NCI-H1048 (cell line): ENCODE data around the gene ZFC3H1.
"Not testable (repeated sequence)": the region's sequence is repeated elsewhere in the genome, so short reads cannot be mapped to it uniquely, and the experiment has no call there.

ENCODE experiments used
- DNase-seq: peaks from one replicate; lab custom pipeline; 2025; lab: John Stamatoyannopoulos, UW

ZFC3H1 gene, protein sequence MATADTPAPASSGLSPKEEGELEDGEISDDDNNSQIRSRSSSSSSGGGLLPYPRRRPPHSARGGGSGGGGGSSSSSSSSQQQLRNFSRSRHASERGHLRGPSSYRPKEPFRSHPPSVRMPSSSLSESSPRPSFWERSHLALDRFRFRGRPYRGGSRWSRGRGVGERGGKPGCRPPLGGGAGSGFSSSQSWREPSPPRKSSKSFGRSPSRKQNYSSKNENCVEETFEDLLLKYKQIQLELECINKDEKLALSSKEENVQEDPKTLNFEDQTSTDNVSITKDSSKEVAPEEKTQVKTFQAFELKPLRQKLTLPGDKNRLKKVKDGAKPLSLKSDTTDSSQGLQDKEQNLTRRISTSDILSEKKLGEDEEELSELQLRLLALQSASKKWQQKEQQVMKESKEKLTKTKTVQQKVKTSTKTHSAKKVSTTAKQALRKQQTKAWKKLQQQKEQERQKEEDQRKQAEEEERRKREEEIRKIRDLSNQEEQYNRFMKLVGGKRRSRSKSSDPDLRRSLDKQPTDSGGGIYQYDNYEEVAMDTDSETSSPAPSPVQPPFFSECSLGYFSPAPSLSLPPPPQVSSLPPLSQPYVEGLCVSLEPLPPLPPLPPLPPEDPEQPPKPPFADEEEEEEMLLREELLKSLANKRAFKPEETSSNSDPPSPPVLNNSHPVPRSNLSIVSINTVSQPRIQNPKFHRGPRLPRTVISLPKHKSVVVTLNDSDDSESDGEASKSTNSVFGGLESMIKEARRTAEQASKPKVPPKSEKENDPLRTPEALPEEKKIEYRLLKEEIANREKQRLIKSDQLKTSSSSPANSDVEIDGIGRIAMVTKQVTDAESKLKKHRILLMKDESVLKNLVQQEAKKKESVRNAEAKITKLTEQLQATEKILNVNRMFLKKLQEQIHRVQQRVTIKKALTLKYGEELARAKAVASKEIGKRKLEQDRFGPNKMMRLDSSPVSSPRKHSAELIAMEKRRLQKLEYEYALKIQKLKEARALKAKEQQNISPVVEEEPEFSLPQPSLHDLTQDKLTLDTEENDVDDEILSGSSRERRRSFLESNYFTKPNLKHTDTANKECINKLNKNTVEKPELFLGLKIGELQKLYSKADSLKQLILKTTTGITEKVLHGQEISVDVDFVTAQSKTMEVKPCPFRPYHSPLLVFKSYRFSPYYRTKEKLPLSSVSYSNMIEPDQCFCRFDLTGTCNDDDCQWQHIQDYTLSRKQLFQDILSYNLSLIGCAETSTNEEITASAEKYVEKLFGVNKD (N-terminal part only)

DNA sequence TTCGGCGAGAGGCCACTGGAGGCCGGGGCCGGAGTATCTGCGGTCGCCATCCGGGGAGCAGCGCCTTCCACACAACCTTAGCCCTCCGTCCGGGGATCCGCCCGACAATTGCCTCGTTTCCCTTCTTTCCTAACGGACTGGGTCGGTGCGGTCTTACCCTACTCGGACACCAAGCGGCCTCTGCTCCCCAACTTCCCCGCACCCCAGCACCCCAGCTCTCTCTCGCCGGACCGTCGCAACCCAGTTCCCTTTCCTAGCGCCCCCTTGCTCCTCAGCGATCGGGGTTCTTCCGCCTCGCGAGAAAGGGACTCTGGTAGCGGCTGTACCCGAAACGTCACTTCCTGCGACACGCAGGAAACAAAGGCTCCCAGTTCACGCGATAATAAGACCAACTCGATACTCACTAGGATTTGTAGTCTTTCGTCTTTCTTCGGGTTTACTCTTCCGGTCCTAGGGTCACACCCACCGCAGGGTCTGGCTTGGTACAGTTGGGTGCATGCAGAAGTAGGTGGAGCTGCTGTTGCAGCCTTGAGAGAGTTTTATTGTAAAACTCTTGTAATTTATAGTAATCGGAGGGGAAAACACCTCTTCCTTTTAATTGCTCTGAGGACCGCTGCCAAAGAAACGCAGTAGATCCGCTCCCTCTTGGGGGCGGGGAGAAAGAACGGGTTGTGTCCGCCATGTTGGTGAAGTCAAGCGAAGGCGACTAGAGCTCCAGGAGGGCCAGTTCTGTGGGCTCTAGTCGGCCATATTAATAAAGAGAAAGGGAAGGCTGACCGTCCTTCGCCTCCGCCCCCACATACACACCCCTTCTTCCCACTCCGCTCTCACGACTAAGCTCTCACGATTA, at the start of gene ZFC3H1, which contains the start of gene THAP2:
Gene ZFC3H1 (minus strand): TSS at position 288 of the 850 bp plus-strand sequence. CDS start 238 bp downstream, at position 50.
Gene THAP2 (plus strand): TSS at position 741 of the 850 bp plus-strand sequence. CDS start 209 bp downstream, outside the sequence.
- DNase-seq = peak; percentile 98

DNA sequence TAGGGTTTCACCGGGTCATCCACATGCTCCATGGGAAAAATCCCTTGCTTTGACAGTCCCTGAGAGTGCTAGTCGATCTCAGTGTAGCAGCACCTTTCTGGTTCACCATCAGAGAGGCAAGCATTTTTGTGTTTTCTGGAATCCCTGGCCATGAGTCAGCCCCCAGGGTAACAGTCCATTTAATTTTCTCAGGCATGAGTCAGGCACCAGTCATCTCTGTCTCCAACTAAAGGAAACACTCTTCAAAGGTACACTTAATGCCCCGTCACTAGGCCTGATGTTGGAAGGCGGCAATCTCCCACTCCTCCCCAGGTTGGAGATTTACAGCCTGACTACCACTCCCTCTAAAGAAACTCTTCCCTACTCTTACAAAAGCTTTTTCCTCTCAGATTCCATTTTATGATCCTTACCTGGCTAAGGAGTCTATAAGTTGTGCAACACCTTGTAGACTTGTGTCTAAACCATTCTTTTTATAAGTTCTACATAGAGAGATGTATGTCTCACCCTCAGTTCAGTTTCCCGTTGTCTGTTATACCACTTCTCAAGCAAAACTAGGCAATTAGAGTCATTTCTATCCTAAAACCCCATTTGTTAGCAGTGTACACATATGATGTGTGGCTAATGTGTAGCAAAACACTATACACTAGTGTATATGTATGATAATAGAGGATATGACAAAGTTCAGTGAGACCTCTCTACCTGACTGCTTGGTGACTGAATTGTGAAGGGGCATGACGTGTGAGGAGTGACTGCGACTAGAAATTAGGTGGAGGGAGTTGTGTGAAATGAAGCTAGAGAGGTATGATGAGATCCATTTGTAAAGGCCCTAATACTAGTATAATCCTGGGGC, 46.9 kb upstream of the ZFC3H1 start:
- DNase-seq = no peak

DNA sequence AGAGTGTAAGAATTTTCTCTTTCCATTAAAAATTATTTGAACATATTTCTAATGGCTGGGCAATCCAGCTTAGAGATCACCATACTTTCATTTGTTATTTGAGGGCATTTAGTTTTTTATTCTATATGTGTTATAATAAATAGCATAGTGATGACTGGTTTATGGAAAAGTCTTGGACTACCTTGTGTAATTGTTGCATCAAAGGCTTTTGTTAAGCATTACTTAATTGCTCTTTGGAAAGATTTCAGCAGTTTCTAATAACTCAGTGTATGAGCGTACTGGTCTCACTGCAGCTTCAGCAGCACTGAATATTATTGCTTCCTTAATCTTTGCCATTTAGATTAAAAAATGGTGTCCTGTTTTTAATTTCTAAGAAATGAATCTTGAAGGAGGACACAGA, 45.0 kb upstream of the ZFC3H1 start:
- DNase-seq = no peak

DNA sequence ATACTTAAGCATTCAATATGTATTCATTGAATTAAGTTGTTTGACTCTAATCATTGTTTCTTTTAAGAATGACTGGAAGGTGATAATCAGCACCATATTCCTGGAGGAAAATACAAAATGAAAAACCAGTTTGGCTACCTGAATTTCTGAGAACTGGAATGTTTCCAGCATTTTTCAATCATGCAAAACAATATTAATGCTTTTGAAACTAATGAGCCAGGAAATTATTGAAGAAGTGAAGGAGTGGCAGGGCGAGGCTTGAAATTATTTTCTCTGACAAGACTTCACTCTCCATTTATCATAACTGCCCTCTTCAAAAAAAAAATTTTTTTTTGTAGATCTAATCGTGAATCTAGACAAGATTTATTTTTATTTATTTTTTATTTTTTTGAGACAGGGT, 41.3 kb upstream of the ZFC3H1 start:
- no peak for DNase-seq

DNA sequence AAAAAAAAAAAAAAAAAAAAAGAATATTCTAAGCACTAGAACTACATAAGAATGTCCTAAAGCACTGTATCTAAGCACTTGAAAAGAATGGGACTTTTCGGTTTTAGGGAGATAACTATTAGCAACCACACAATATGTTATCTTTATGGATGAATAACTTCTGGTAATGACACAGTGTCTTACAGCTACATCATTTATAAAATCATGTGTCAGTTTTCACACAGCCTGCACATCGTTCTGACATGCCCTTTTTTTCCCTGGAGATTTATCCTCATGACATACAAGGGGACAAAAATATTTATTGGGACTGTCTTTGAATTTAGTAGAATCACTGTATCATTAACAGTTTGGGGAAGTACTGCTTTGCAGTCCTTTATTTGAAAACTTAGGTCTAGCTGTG, 39.6 kb upstream of the ZFC3H1 start:
- DNase-seq = no peak

DNA sequence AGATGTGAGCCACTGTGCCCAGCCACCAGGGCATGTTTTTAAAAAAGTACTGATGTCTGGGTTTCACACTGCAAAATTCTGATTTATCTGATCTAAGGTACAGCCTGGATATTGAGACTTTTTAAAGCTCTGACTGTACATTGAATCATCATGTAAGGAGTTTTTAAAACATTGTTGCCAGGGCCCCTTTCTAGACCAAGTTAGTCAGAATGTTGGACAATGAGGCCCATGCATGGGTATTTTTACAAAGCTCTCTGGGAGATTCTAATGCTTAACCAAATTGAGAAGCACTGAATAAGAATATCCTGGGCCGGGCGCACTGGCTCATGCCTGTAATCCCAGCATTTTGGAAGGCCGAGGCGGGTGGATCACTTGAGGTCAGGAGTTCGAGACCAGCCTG, 38.9 kb upstream of the ZFC3H1 start:
- no peak for DNase-seq

DNA sequence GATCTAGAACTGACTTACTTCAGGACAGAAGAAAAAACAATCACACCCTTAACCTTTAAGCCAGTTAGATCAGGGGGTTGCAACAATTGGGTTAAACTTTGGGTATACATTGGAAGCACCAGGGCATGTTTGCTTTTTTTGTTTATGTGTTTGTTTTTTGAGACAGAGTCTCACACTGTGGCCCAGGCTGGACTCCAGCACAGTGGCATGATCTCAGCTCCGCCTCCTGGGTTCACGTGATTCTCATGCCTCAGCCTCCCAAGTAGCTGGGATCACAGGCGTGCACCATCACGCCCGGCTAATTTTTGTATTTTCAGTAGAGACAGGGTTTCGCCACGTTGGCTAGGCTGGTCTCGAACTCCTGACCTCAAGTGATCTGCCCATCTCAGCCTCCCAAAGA, 38.5 kb upstream of the ZFC3H1 start:
- DNase-seq = not testable (repeated sequence)

DNA sequence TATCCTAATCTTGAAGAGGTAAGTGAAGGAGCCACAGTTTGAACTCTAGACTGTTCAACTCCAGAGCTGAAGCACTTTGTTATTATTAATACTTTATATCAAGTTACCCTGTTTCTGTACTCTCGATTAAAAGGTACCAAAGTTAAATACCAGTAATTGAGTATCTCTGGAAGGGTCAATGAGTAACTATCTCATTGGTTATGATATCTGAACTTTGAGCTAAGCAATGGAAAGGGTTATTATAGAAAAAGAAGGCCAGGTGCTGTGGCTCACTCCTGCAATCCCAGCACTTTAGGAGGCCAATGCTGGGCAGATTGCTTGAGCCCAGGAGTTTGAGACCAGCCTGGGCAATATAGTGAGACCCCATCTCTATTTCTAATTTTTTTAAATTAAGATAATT, 32.1 kb upstream of the ZFC3H1 start:
- no peak for DNase-seq

DNA sequence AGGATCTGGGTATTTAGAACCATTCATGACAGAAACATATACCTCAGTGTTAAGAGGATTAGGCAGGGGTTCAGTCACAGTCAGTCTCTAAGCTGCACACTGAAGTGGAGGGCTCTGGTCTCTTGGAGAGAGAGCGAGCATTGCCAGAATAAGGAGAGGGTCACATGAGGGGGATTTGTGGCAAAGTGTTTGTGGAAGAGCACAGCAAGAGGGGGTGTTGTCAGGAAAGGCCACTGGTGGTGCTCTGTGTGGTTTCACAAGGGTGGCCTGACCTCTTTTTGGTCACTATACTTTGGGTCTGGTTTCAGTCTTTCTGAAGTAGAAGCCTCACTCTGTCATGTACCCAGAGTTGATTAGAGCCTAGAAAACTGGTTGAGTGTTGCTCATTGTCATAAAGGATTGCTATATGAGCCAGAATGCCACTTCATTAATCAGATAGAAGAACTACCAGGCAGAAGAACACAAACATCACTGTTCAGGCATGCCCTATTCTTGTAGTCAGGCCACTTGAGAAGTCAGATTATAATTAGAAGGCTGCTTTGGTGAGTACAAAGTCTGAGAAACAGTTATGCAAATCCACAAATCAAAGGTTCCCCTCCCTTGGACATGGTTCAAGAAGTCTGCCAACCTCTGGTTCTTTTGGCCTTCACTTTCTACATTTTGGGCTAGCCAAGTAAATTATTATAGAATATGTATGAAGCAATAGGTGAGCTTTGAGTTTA, 30.6 kb upstream of the ZFC3H1 start:
- DNase-seq = no peak

DNA sequence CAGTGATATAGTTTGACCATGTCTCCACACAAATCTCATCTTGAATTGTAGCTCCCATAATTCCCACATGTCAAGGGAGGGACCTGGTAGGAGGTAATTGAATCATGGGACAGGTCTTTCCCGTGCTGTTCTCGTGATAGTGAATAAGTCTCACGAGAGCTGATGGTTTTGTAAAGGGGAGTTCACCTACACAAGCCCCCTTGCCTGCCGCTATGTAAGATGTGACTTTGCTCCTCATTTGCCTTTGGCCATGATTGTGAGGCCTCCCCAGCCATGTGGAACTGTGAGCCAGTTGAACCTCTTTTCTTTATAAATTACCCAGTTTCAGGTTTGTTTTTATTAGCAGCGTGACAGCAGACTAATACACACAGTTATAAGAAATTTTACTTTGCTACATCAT, 30.0 kb upstream of the ZFC3H1 start:
- DNase-seq = not testable (repeated sequence)

DNA sequence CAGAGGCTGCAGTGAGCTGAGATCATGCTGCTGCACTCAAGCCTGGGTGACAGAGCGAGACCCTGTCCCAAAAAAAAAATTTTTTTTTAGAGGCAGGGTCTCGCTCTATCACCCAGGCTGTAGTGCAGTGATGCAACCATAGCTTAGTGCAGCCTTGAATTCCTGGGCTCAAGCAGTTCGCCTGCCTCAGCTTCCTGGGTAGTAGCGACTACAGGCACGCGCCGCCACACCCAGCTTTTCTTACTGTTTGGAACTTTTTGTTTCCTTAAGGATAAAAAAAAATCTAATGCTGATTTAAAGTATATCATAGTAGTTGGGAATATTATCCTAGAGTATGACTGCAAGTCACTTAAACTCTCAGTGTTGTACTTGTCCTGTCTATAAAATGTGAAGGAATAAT, 29.5 kb upstream of the ZFC3H1 start:
- DNase-seq = no peak

DNA sequence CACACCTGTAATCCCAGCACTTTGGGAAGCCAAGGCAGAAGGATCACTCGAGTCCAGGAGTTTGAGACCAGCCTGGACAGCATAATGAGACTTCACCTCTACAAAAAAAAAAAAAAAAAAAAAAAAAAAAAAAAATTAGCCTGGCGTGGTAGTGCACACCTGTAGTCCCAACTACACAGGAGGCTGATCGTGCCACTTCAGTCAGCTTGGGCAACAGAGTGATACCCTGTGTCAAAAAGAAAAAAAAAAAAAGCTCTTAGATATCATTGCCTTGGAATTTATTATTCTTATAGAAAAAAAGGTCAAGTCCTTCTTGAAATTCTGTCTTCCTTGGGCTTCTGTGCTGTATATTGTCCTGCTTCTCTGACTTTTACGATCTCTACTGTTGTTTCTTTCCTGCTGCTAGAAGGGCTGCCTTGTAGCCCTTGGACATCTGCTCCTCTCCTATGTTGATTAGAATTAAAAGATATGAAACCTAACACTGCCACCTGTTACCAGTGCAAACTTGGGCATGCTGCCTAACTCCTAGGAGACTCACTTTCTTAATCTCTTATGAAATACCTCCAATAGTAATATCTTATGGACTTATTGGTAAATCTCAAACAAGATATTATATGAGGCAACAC, 28.0 kb upstream of the ZFC3H1 start:
- no peak for DNase-seq

DNA sequence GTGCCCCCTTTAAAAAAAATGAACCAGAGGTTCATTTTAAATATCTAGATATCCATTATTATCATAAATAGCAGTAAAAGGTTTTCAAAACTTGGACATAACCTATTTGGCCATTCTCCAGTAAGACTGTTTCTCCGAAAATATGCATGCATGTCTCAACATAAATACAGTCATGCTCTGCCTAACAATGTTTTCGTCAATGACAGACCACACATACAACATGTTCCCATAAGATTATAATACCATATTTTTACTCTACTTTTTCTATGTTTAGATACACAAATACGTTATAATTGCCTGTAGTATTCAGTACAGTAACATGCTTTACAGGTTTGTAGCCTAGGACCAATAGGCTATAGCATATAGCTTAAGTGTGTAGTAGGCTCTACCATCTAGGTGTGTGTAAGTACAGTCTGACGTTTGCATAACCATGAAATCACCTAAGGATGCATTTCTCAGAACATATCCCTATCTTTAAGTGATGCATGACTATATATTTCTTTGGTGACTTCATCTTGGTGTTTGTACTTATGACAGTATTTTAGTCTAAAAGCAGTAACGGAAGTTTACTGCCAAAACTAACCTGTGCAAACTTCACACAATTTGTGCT, 25.4 kb upstream of the ZFC3H1 start:
- no peak for DNase-seq

DNA sequence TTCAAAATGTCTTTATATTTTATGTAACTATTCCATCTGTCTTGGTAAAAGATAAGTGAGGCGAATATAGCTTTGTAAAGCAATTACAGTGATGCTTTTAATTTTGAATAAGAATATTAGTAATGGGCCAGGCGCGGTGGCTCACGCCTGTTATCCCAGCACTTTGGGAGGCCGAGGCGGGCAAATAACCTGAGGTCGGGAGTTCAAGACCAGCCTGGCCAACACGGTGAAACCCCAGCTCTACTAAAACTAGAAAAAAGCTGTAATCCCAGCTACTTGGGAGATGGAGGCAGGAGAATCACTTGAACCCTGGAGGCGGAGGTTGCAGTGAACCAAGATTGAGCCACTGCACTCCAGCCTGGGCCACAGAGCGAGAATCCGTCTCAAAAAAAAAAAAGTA, 23.5 kb upstream of the ZFC3H1 start:
- DNase-seq = not testable (repeated sequence)

DNA sequence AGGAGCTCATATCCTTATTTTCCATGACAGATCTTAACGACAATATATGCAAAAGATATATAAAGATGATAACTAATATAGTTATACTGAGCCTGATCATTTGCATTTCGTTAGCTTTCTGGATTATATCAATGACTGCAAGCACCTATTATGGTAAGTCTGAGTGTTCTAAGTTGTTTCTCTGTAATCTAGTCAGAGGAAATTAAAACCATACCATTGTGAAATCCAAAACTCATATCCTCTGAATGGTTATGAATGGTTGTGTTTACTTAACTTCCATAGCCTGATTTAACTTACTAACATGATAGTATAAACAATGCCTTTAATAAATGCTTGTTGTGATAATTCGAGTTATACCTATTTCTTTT, 23.0 kb upstream of the ZFC3H1 start:
- no peak for DNase-seq

DNA sequence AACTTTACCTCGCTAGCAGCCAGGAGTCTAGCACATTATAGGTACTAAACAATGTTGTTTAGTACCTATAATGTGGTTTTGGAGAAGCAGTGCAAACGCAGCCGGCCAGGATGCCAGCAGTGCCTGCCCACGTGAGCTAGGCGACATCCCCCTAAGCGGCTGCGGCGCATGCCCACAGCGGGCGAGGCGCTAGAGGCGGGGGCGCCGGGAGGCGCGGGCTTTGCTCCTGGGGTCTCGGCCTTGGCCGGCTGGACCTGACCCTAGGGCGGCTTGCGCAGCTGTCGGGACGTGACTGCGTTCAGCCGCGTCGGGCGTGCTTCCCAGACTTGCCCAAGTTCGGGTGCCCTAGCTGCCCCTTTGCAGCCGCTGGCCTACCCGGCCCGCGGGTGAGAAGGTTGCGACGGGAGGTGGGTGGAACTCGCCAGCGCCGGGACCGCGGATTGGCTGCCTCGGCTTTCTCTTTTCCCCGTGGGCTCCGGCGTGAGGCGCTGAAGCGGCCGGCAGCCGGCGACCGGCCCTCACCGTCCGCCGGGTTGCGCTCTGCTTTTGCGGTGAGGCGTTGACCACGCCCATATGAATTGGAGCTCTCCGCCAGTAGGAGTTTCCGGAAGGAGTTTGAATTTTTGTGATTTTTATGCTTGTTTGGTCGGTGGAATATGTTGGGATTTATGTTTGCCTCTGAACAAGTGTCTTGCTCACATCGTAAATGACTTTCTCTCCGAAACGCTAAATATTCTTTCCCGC, 22.4 kb upstream of the ZFC3H1 start, which contains the start of gene TMEM19:
Gene TMEM19 (plus strand): TSS at position 169 of the 744 bp plus-strand sequence. CDS start 599 bp downstream, outside the sequence.
- DNase-seq = peak; percentile 26

DNA sequence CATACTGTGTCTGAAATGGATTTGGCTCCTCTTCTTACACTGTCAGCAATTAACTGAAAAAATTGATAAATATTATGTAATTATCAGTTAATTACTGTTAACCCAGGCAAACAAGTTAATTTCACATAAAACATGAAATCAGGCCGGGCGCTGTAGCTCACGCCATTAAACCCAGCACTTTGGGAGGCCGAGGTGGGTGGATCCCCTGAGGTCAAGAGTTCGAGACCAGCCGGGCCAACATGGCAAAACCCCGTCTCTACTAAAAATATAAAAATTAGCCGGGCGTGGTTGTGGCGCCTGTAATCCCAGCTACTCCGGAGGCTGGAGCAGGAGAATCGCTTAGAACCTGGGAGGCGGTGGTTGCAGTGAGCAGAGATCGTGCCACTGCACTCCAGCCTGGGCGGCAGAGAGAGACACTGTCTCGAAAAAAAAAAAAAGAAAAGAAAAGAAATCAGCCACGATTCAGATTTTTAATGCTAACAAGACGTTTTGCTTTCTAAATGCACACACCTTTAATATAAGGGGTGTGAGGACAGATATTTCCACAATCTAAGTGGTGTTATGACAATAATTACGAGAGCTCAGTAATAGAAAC, 21.8 kb upstream of the ZFC3H1 start:
- DNase-seq = no peak
